ENCODE data around the gene IFIT5. TPM values are rescaled to one million over a fixed set of nuclear protein-coding genes. Genes with fewer than 3 reads are reported as not detected.
A peak's percentile ranks its signal among the peaks of the same experiment; 100 is the strongest.

The IFIT5 gene
- total and polyA plus RNA-seq, 8 donors = 14.0 to 26.3 (median 18.0) TPM

DNA sequence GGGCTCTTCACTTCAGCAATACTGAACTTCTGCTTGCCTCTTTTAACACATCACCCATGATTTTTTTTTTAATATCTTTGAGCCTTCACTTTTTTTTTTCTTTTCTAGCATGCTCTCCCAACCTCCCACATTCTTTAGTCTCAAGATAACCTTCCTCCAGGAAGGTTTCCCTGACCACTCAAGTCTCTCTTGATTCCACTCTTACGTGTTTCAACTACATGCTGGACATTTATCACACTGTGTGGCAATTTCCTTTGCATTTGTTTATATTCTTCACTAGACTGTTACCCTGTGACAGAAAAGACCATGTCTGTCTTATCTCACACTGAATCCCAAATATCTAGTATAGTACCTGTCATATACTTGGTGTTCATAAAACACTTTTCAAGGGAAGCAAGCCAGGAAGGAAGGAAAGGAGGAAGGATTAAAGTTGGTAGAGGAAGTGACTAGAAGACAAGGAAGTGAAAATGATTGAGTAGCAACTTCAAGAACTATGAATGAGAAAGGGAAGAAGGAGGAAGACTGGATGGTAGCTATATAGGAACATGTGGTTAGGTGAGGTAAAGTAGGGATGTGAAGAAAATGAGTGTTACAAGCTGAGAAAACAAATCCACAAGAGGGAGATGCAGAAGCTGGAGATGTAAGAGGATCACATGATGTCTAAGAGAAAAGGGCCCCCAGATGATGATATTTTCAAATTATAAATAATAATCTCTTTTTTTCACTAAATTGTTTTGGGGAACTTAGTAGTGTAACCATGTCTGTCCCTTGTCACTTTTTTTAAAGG lies 40.4 kb downstream of the IFIT5 start:
- ATAC-seq (peak; percentile 79), DNase-seq (no peak)
- TF ChIP-seq CTCF (IDR thresholded peaks at IDR 0.05) = no peak
- Histone ChIP-seq H3K27me3 (no peaks in the 10 kb centered on the region), H3K27ac (peak overlapping the region; percentile 28 to 51), H3K9me3 (no peaks in the 10 kb centered on the region), H3K4me3 (no peak overlapping the region), H3K4me1 (peaks cover 0 to 20% of the 10 kb centered on the region in 2 donors), H3K36me3 (no peaks in the 10 kb centered on the region)
- intact Hi-C loops (cut with DNase I) = no loop called here

GRCh38 chr10:89458291-89458690 lies 43.9 kb downstream of the IFIT5 start:
- intact Hi-C loops (cut with DNase I) = no loop called here
- Histone ChIP-seq H3K4me1 (peaks cover 0 to 20% of the 10 kb centered on the region in 2 donors), H3K27me3 (no peaks in the 10 kb centered on the region), H3K9me3 (no peaks in the 10 kb centered on the region), H3K27ac (peak overlapping the region; percentile 23 to 49), H3K36me3 (no peaks in the 10 kb centered on the region), H3K4me3 (no peak overlapping the region)
- DNase-seq = no peak
- TF ChIP-seq CTCF (IDR thresholded peaks at IDR 0.05) = no peak
- peak; percentile 65 for ATAC-seq

DNA sequence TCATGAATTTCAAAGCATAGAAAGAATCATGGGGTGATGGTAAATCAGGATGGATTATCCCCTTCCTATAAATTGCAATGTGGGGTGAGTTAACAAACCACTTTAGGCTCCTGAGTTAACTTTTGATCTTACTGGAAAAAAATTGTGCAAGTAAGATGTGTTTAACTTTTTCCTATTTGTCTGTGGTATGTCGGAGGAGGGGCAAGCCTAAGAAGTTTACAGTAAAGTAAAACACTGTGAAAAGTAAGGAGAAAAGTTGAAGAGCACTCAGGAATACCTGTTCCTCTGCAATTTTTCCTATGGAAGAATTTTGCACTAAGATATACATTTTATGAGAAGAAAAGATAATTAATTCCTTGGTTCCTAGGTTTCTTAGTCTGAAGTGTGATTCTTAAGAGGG lies 44.4 kb downstream of the IFIT5 start:
- Histone ChIP-seq H3K9me3 (no peaks in the 10 kb centered on the region), H3K4me3 (no peak overlapping the region), H3K36me3 (no peaks in the 10 kb centered on the region), H3K27ac (peak overlapping the region in 1 of 2 donors; percentile 49), H3K4me1 (peaks cover 0 to 20% of the 10 kb centered on the region in 2 donors), H3K27me3 (no peaks in the 10 kb centered on the region)
- DNase-seq (no peak), ATAC-seq (peak; percentile 63)
- no peak for TF ChIP-seq CTCF (IDR thresholded peaks at IDR 0.05)
- intact Hi-C loops (cut with DNase I) = no loop called here

GRCh38 chr10:89463846-89464537 lies 49.6 kb downstream of the IFIT5 start:
- no peak for DNase-seq
- ATAC-seq = no peak
- Histone ChIP-seq H3K4me1 (peaks cover 5% of the 10 kb centered on the region in 2 donors), H3K27me3 (no peaks in the 10 kb centered on the region), H3K36me3 (no peaks in the 10 kb centered on the region), H3K27ac (no peak overlapping the region), H3K9me3 (no peaks in the 10 kb centered on the region), H3K4me3 (no peak overlapping the region)
- TF ChIP-seq CTCF (IDR thresholded peaks at IDR 0.05) = no peak
- intact Hi-C loops (cut with DNase I) = no loop called here

DNA sequence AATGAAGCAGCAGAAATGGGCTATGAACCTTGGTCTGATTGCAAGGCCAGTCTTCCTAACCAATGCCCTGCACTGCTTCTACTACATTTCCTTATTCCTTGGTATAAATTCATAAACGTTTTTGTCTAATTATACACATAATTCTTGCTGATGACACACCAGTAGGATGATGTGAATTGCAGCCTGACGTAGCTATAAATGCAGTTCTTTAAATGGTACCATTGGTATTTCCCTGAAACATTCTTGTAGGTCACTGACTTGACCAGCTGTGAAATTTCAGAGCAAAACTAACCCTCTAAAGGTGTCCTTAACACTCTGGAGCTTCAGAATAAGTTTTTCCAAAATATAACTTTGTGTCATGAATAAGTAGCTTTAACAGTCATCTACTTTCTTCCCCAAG lies 50.8 kb downstream of the IFIT5 start:
- no peak for ATAC-seq
- Histone ChIP-seq H3K4me3 (no peak overlapping the region), H3K27ac (no peak overlapping the region), H3K4me1 (peaks cover 5 to 13% of the 10 kb centered on the region in 2 donors), H3K27me3 (no peaks in the 10 kb centered on the region), H3K36me3 (no peaks in the 10 kb centered on the region), H3K9me3 (no peaks in the 10 kb centered on the region)
- DNase-seq = no peak
- no peak for TF ChIP-seq CTCF (IDR thresholded peaks at IDR 0.05)
- intact Hi-C loops (cut with DNase I) = no loop called here
